HG03025 (cell line): ENCODE measurements around the gene ISX.

Source experiments
- ATAC-seq: cut with Tn5 transposase; IDR thresholded peaks from one replicate; pipeline ENCODE4 v1.9.1; 2021; ENCODE audit warnings: mild to moderate bottlenecking, moderate library complexity; ENCODE audit not compliant: unreplicated experiment, low FRiP score

ISX gene

DNA sequence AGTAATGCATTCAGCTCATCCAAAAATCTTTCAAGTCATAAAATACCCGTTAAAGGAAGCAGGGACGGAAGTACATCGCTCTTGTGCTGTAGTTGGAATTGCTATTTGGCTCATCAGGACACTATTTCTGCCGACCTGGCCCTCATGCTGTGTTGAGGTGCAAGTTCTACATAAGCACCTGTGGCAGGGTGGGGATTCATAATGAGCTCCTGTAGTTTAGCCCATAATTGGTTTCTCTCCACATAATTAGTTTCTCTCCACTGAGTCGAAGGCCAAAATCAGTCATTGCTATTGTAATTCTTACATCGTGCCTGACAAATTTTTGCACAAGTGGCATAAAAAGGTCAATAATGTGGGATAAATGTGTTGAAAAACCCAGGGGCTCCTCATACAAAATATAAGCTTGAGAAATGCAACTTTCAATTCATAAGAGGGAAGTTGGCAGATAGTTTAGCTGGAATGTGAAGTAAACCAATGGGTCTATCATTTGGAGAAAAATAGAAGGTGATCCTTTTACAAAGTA is 14.9 kb upstream of the ISX start:
- ATAC-seq, result no peak

DNA sequence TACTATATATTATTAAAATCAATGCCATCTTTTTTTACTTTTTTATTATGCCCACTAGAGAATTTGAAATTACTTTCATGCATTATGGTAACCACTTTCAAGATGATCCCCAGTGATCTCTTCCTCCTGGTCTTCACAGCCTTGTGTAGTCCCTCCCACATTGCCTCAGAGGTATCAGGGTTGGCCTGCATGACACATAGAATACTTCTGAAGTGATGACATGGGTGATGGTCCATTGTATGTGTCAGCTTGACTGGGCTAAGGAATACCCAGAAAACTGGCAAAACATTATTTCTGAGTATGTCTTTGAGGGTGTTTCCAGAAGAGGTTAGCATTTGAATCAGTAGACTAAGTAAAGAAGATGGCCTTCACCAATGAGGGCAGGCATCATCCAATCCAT is 14.2 kb upstream of the ISX start:
- no peak for ATAC-seq

DNA sequence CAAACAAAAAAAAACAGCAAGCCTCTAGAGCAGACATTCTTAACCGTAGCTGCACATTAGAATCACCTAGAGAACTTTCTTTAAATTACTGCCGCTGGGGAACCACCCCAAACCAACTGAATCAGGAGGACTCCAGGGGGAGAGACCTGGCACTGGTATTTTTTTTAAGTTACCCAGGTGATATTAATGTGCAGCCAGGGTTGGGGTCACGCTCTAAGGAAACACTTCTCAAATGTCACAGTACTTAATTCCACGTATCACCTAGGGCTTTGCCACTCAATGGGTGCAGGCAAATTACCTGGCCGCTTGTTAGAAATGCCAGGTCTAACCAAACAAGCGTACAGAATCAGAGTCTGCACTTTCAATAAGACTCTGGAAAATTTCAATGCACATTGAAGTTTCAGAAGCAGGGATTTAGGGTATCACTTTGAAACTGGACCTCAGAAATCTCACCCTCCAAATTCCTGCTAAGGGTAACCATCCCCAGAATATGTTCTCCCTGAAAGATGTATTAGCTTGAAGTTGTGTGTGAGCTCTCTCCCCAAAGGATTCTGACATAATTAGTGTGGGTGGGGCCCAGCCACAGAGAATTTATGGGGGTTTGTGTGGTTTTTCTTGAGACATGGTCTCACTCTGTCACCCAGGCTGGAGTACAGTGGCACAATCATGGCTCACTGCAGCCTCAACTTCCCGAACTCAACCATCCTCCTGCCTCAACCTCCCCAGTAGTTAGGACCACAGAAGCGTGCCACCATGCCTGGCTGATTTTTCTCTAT is 12.7 kb upstream of the ISX start:
- no peak for ATAC-seq

DNA sequence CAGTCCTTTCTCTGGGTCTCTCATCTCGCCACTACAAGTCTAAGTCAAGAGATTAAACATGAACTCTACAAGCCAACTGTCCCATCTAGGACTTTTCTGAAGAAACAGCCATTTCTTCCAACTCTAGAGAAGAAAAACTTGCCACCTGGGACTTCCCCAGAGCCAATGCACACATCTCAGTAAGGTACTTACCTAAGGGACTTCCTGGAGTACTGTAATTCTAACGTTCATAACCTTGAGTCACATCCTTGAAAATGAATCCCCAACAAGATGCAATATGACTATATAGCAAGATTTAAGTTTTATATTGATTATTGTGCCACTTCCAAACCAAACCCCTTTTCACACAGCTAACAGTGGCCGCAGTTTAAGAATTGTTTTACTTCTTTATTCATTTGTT is 11.9 kb upstream of the ISX start:
- no peak for ATAC-seq

DNA sequence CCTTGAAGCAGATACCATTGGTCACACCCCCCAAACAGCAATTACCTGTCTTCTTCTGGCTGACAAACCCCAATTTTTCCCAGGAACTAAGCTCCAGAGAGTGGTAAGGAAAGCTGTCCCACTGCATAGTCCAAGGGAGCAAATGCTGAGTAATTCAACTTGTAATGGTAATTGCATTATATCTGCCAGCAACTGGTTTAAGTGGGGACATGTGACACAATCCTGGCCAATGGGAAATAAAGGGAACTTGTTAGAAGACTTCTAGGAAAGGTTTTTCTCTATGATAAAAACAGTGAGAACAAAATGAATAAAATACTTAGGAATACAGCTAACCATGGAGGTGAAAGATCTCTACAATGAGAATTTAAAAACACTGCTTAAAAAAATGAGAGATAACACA is 9.5 kb upstream of the ISX start:
- no peak for ATAC-seq

DNA sequence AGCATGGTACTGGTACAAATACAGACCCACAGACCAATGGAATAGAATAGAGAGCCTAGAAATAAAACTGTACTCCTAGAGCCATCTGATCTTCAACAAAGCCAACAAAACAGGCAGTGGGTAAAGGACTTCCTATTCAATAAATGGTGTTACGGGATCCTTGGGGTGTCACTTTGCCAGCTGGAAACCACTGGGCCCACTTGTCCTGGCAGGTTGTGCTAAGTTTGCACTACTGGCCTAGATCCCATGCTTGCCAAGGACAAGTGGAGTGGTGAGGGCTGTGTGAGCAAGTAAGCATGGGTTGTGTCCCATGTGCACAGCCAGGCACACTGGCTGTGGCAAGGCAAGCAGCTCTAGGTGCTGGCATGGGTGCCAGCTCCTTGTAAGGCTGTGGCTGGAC is 8.8 kb upstream of the ISX start:
- ATAC-seq, result no peak

DNA sequence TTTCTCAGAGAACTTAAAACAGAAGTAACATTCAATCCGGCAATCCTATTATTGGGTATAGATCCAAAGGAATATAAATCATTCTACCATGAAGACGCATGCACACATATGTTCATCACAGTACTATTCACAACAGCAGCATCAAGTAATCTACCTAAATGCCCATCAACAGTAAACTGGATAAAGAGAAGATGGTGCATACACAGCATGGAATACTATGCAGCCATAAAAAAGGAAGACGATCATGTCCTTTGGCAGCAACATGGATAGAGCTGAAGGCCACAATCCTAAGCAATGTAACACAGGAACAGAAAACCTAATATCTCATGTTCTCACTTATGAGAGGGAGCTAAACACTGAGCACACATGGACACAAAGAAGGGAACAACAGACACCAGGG is 6.3 kb upstream of the ISX start:
- ATAC-seq, result no peak

DNA sequence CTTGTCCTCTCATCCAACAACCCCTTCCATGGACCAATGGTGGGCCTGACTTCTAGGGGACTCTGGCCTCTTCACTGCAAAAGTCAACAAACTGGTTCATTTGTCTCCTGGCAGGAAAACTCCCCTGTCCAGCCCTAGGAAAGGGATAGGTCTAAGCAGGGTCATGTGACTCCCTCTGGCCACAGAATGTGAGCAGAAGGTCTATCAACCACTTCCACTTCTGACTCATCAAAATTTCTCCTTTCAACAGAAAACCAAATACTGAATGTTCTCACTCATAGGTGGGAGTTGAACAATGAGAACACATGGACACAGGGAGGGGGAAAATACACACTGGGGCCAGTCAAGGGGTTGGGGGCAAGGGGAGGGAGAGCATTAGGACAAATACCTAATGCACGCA is 1.3 kb upstream of the ISX start:
- ATAC-seq, result no peak

DNA sequence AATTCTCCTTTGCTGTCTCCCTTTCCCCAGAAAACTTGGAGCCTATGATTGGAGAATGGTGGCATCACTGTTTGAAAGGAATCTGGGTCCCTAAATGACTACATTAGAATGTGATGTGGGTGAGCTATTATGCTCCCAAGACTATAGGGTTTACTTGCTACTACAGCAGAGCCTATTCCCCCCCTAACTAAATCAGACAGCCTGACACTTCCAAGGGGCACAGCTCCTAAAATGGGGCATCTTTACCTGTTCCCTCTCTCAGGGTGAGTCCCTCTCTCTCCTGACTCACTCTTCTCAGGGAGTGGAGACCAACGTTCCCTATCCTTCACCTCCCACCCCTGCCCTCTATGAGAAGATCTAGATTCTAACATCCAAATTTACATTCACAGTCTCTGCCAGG is 775 bp upstream of the ISX start:
- no peak for ATAC-seq

DNA sequence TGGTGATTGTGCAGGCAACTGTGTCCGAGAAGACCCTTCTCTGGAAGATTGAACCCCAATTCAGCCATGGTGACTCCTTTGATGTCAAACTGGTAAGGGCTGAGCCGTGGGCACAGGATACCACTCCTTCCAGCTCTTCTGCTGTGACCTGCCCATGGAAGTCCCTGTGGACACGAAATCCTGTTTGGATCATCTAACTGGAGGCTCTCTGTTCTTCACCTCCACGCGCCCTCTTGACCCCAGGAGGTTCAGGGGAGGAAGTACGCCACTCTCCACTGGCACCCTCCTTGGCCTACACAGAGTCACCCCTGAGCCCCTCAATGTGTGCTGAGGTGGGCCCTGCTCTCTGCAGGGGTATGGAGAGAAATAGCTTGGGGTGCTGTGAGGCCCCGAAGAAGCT is 810 bp downstream of the ISX start:
- no peak for ATAC-seq

DNA sequence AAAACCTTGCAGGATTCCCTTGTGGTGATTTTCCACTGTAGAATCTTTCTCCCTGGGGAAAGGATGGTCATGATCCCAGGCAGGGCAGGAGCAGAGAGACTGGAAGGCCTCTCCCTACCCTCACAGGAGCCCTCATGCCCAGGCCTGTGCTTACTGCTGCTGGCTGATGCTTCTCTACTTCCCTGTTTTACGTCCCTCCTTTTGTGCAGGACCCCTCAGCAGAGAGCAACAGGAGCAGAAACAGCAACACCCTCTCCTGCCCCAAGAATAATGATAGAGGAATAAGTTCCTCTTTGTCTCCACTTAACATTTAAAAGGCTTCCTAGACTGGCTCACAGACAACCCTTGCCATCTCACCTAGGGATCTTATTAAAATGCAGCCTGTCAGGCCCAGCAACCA is 3.6 kb downstream of the ISX start:
- no peak for ATAC-seq

DNA sequence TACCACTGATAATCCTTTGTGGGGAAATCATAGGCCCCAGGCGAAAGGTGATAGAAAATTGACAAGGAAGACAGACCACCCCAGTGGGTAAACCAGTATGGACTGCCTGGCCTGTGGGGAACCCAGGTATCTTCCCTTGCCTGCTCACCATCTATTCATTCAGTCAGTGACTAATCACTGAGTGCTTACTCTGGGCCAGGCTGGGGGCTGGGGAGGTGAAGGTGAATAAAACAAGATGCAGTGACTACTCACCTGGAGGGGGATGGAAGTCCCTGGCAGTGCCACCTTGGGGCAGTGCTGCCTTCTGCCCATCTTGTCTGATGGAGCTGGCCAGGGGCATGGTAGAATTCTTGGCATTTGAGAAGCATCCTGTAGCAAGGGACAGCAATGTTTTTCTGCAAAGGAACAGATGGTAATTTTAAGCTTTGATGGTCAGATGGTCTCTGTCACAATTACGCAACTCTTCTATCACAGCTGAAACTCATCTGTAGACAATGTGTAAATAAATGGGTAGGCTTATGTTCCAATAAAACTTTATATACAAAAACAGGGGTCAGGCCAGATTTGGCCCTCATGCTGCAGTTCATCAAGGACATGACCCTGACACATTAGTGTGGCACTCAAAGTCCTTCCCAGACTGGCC is 4.6 kb downstream of the ISX start:
- ATAC-seq, result no peak

DNA sequence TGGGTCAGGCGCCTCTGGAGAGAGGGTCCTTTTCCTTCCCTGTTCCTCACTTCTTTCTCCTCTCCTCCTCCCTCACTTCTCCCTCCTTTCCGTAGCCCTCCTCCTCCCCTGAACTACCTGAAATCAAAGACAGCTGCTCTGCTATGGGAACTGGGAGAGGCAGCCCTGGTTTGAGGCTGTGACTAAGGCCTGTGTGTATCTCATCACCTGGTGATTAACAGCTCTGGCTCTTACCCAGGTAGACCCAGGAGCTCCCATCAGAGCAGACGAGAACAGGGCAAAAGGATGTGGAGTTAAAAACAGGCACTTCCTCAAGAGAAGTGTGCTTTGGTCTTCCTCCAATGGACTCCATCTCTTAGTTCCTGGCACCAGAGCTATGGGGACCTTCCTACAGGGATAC is 5.8 kb downstream of the ISX start:
- ATAC-seq, result no peak

DNA sequence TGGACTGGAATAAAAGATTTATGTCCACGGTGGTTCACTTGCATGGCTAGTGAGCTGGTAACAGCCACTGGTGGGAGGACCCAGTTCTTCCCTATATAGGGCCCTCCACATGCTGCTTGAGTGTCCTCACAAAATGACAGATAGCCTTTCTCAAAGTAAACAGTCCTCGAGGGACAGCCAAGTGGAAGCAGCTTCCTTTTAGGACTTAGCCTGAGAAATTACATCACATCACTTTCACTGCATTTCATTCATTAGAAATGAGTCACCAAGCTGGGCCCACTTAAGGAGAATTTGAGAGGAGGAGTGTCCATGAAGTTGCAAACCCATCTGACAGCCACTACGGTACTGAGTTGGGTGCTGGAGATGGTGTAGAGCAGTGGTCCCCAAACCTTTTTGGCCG is 7.0 kb downstream of the ISX start:
- ATAC-seq, result no peak

DNA sequence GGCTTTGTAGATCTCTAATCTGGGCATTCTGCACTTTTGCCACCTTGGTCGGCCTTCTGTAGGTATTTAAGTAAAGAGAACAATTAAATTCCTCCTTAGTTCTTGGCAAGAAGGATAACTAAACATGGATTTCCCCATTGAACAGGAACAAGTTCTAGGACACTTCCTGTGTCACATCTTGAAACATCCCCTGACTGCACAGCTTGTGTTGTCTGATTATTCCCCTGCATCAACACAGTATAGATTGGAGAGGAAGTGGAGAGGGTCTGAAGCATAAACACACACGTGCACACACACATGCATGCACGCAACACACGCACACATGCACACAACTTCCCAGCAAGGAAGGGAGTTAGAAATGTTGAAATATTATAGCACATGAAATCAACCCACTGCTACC is 8.6 kb downstream of the ISX start:
- ATAC-seq, result no peak

DNA sequence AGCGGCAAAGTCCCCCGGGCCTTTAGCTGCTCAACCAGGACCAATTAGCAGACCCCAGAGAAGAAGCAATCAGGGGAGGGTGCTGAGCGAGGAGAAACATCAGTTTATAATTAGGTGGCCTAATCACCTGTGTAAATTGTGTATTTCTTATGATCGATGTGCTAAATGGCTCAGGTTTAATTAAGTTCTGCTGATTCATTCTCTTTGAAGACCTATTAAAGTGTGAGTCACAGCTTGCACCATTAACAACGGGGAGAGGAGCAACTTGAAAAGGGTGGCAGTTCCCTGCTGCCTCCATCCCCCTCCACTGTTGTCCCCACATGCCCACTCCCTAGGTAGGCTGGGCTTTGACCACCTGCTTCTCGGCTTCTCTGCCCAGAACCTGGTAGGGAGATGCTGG is 10.7 kb downstream of the ISX start:
- ATAC-seq, result no peak

DNA sequence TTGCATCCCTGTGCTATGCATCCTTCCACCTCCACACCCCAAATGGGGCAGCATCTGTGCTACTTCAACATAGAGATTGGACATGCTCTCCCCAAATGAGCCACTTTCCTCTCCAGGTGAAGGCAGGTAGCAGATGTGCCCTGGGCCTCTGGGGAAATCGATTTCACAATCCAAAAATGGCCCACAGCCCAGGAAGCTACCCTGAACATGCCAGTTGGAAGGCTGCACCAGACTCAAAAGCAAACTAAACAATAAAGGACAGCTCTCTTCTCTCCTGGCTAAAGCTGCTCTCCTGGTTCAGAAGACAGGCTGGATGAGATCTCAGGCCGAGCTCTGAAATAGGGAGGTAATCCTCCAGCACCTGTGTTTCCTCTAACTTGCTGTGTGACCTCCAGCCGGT is 19.7 kb downstream of the ISX start:
- ATAC-seq, result no peak

DNA sequence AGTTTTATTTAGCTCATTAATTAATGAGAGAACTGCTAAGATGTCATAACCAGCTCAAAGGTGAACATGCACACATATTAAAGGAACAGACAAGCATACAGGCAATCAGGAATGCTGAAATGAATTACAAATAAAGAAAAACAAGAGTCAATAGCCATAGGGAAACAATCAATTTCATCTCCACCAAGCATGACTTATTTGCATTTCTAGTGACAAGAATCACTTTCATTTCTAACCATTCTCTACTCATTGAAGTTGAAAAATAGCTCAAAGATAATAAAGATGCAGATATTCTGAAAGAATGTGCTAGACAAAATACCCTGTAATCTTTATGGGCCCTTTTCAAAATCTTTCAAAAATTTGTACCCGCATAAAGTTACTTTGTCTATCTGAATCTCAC is 23.2 kb downstream of the ISX start:
- no peak for ATAC-seq

DNA sequence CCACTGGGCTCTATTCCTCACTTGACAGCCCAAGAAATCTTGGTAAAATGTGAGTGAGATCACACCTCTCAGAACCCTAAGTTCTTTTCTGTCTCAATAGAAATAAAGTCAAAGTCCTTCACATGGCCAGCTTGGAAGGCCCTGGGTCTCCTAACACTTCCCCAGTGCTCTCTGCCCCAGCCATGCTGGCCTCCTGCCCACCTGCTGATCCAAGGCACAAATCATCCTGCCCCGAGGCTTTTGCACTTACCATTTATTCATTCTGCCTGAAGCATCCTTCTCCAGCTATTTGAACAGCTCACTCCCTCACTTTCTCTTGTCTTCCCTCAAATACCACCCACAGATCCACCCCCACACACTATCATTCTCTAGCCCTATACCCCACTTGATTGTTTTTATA is 26.4 kb downstream of the ISX start:
- ATAC-seq, result no peak

DNA sequence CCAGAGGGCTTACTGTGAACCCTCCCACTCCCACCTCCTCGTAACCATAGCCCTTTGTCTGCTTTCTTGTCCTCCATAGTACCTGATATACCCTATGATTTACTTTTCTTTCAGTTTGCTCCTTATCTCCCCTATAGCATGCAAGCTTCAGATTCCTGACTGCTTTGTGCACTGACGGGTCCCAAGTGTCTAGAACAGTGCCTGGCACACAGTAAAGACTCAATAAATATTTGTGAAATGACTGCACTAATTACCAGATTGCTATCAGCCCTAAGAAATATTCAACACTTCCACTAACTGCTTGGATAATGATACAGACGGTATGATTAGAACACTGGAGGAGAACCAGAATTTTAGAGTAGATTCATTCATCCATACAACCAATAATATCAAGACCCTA is 33.0 kb downstream of the ISX start:
- ATAC-seq, result no peak

DNA sequence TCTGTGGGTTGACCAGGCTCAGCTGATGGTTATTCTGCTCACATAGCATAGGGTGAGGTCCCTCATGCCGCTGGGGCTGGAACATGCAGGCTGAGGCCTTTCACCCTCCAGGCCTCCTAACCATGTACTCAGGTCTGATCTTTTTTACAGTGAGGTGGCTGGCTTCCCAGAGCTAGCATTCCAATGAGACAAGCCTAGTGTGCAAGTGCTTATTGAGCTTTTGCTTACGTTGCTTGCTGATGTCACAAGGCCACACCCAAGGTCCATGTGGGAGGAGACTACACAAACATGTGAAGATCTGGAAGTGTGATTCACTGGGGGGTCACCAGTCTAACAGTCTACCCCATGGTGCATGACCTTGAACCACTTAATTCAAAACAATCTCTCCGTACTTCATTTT is 33.9 kb downstream of the ISX start:
- no peak for ATAC-seq

DNA sequence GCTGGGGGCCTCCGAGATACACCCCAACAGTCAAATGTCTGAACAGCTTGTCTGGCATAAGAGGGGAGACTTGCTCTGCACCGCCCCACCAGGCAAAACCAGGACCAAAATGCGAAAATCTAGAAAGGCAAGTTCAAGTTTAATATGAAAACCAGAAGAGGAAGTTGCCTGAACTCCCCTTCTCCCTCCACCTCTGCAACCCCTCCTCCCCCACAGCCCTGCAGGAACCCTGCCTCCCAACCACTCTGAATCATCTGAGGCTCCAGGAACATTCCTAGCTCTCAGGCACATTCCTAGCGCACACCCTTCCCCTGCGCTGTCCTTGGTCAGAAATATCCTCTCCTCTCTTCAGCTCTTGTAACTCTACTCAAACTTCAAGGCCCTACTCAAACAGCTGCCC is 36.7 kb downstream of the ISX start:
- no peak for ATAC-seq
